Testis (tissue), 3 donors: ENCODE data around the gene TGFBR2. TPM values are rescaled to one million over a fixed set of nuclear protein-coding genes. Genes with fewer than 3 reads are reported as not detected.
"Not testable (repeated sequence)": the region's sequence is repeated elsewhere in the genome, so short reads cannot be mapped to it uniquely, and the experiment has no call there.

ENCODE experiments used
- DNase-seq: peaks from one replicate; pipeline ENCODE4 v3.0.0-alpha.2; 2019
- H3K27ac ChIP-seq, 2 donors: fragments of 200-600 bp; sonication (generic); one replicate each; pipeline ENCODE4 v1.5.1; 2019
- H3K27me3 ChIP-seq: fragments of 200-600 bp; sonication (generic); one replicate; pipeline ENCODE4 v1.5.1; 2019
- H3K36me3 ChIP-seq: fragments of 200-600 bp; sonication (generic); one replicate; pipeline ENCODE4 v1.5.1; 2017; ENCODE audit warnings: low read depth; ENCODE audit errors: missing control alignments
- H3K4me1 ChIP-seq: fragments of 200-600 bp; sonication (generic); one replicate; pipeline ENCODE4 v1.5.1; 2019
- H3K4me3 ChIP-seq, 2 donors: fragments of 200-600 bp; sonication (generic); one replicate each; pipeline ENCODE4 v1.5.1; 2017 to 2019
- H3K9me3 ChIP-seq: fragments of 200-600 bp; sonication (generic); one replicate; pipeline ENCODE4 v1.5.1; 2017
- POLR2A ChIP-seq: fragments of 450-650 bp; IDR thresholded peaks from one replicate; pipeline ENCODE4 v1.6.1; 2017; ENCODE audit warnings: antibody characterized with exemption, mild to moderate bottlenecking, moderate library complexity
- WGBS, 2 donors: methylation state at CpG; one replicate each; pipeline ENCODE4 v1.1.5; 2018; 5-methylcytosine and 5-hydroxymethylcytosine counted together
- intact Hi-C: fragments of 100-400 bp; cut with DNase I; formaldehyde crosslinking; loops from one replicate; pipeline ENCODE4 v1.15.1; 2023; ENCODE audit warnings: low total_unique reads
- polyA plus RNA-seq: library from polyadenylated mRNA; stranded (reverse); fragments of 350-450 nt; fragmentation: Illumina TruSeq; extraction: RNeasy Lipid Tissue Mini Kit (QIAGEN cat#74804); gene quantifications from one replicate; pipeline ENCODE4 v1.2.3, GENCODE V29; 2014; ENCODE audit warnings: low read depth, low replicate concordance; ENCODE audit not compliant: insufficient read depth
- total RNA-seq, 2 donors: library from RNA; depleted of rRNA; stranded (reverse); fragments of >200 nt; gene quantifications; one replicate each; pipeline ENCODE4 v1.2.3, GENCODE V29; 2016
- TF ChIP-seq, protein P1 (sequence below), 3 experiments: fragments of 450-650 bp in 2 of 3; fragments of 200-600 bp in 1 of 3; sonication (generic) in 1 of 3; IDR thresholded peaks; one replicate each; pipeline ENCODE4 v1.5.1; 2016 to 2019; ENCODE audit warnings: antibody characterized with exemption in 3 of 3, mild to moderate bottlenecking in 2 of 3, moderate library complexity in 1 of 3

TGFBR2 gene
- total and polyA plus RNA-seq, 3 donors from 2014 or later = 18.7 to 35.3 (median 26.1) TPM

DNA sequence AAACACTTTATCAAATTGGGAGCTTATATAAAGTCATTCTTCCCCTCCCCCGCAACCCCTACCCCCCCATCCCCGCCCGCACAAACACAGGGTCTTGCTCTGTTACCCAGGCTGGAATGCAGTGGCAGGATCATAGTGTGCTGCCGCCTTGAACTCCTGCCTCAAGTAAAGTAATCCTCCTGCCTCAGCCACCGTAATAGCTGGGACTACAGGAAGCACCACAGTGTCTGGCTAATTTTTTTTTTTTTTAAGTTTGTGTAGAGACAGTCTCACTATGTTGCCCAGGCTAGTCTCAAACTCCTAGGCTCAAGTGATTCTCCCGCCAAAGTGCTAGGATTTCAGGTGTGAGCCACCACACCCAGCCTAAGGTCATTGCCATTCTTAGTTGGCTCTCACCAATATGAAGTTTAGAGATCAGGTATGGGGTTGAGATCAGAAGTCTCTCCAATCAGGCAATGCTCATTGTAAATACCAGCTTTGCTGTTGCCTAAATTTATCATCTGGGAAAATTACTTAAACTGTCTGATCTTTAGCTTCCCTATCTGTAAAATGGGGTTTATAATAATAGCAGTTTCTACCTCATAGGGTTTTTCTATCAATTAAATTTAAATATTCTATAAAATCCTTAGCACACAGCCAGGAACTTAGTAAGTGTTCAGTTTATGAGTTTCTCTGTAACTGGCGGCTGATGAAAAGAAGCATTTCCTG lies 60.3 kb downstream of the TGFBR2 start:
- no peaks in the 10 kb centered on the region for H3K4me1 ChIP-seq
- no peaks in the 10 kb centered on the region for H3K36me3 ChIP-seq
- H3K9me3 ChIP-seq = no peaks in the 10 kb centered on the region
- no peak overlapping the region for H3K4me3 ChIP-seq
- no peak overlapping the region for H3K27ac ChIP-seq
- WGBS, 2 donors = 72 to 78% methylated on average over 7 of the region's 7 CpGs
- no peak for DNase-seq
- TF ChIP-seq POLR2A = no peak
- TF ChIP-seq, protein P1, sequence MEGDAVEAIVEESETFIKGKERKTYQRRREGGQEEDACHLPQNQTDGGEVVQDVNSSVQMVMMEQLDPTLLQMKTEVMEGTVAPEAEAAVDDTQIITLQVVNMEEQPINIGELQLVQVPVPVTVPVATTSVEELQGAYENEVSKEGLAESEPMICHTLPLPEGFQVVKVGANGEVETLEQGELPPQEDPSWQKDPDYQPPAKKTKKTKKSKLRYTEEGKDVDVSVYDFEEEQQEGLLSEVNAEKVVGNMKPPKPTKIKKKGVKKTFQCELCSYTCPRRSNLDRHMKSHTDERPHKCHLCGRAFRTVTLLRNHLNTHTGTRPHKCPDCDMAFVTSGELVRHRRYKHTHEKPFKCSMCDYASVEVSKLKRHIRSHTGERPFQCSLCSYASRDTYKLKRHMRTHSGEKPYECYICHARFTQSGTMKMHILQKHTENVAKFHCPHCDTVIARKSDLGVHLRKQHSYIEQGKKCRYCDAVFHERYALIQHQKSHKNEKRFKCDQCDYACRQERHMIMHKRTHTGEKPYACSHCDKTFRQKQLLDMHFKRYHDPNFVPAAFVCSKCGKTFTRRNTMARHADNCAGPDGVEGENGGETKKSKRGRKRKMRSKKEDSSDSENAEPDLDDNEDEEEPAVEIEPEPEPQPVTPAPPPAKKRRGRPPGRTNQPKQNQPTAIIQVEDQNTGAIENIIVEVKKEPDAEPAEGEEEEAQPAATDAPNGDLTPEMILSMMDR (IDR thresholded peaks at IDR 0.05) = no peak
- intact Hi-C loops = no loop called here
- no peaks in the 10 kb centered on the region for H3K27me3 ChIP-seq

DNA sequence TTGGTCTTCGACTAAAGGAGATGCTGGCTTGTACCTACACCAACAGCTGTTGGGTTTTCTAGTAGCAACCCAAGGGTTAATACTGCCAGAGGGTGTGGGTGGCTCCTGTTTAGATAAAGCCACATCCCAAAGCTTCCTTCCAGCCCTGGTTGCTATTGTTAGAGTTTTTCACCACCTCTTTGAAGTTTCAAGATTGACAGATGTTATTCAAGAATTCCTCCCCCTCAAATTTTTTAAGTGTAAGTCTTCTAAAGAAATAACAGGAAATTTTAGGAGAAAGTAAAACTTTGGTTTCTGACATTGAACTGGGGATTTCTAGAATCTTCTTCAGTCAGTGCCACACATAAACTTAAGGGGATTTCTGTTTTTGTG lies 60.9 kb downstream of the TGFBR2 start:
- WGBS, 2 donors = 60 to 100% methylated on average over 1 of the region's 1 CpG
- H3K4me1 ChIP-seq = no peaks in the 10 kb centered on the region
- no peaks in the 10 kb centered on the region for H3K27me3 ChIP-seq
- no peaks in the 10 kb centered on the region for H3K36me3 ChIP-seq
- no peak overlapping the region for H3K27ac ChIP-seq
- no peak overlapping the region for H3K4me3 ChIP-seq
- no peak for DNase-seq
- intact Hi-C loops = no loop called here
- no peak for TF ChIP-seq POLR2A
- TF ChIP-seq, protein P1 (IDR thresholded peaks at IDR 0.05) = no peak
- H3K9me3 ChIP-seq = no peaks in the 10 kb centered on the region

DNA sequence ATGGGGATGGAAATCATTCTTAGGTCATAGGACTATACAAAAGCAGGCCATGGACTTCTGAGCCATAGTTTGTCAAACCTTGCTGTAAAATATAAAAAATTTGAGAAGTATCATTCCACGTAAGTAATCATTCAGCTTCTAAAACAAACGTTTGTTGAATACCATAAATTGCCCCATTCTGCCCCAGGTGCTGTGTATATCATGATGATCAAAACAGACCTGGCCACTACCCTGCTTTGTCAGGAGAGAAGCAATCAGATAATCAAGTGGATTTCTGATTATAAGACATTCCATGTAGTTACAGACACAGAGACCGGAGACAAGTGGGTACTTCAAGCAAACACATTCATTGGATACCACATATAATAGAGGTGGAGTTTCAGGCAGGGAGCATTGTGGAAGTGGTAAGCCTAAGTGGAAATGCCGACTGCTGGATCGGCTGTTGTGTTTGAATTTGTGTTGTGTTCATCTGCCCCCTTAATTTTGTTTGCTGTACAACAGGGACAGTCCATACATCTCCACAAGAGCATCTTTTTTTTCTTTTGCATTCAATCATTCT lies 61.7 kb downstream of the TGFBR2 start:
- Histone ChIP-seq H3K4me3 (no peak overlapping the region), H3K9me3 (no peaks in the 10 kb centered on the region), H3K36me3 (no peaks in the 10 kb centered on the region), H3K4me1 (no peaks in the 10 kb centered on the region), H3K27me3 (no peaks in the 10 kb centered on the region), H3K27ac (no peak overlapping the region)
- intact Hi-C loops = no loop called here
- TF ChIP-seq, protein P1 (IDR thresholded peaks at IDR 0.05) = no peak
- no peak for TF ChIP-seq POLR2A
- no peak for DNase-seq
- 86 to 90% methylated on average over 5 of the region's 5 CpGs for WGBS, 2 donors

DNA sequence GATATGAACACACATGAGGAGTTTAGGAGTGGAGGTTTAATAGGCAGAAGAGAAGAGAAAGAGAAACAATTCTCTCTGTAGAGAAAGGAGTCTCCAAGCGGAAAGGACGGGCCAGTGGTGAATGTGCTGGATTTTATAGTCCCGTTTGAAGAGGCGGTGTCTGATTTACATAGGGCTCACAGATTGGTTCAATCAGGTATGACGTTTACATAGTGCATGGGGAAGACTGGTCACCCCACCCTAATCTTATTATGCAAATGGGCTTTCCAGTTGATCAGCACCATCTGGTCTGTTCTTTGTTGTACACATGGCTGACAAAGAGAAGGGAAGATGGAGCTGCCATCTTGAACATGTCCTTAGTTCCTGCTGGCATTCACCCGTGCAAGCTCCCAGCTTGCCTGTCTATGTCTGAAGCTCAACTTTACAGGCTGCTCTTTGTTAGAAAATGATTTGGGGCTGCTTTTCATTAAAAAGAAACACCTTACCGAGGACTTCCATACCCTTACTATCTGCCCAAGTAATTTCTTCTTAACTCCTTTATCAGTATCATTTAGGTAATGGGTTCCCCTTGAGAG lies 63.0 kb downstream of the TGFBR2 start:
- H3K36me3 ChIP-seq, H3K4me3 ChIP-seq, H3K4me1 ChIP-seq, H3K9me3 ChIP-seq, H3K27ac ChIP-seq, intact Hi-C loops, H3K27me3 ChIP-seq, DNase-seq: not testable (repeated sequence)
- WGBS, 2 donors = 84 to 85% methylated on average over 7 of the region's 7 CpGs

DNA sequence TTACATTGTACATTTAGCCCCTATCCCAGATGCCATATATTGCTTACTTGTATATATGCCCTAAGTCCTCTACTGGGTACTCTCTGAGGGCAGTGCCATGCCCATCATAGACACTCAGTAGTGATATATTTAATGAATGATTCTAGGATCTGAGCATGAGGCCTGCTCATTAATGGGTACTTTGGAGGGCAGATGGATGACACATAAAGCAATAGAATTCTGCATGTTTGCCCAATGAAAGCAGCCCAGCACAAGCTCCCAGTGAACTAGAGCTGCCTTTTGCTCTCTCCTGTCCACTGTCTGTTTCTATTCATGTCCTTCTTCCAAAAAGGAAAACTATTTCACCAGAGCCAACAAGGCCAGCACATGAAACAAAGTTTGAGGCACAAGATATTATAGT lies 63.9 kb downstream of the TGFBR2 start:
- H3K27ac ChIP-seq = no peak overlapping the region
- no peak overlapping the region for H3K4me3 ChIP-seq
- no peaks in the 10 kb centered on the region for H3K9me3 ChIP-seq
- H3K4me1 ChIP-seq = no peaks in the 10 kb centered on the region
- H3K27me3 ChIP-seq = no peaks in the 10 kb centered on the region
- no peak for DNase-seq
- intact Hi-C loops = no loop called here
- H3K36me3 ChIP-seq = no peaks in the 10 kb centered on the region
- no peak for TF ChIP-seq POLR2A
- TF ChIP-seq, protein P1 (IDR thresholded peaks at IDR 0.05) = no peak
